ENCODE measurements around the gene RAB33A.

RAB33A gene

DNA sequence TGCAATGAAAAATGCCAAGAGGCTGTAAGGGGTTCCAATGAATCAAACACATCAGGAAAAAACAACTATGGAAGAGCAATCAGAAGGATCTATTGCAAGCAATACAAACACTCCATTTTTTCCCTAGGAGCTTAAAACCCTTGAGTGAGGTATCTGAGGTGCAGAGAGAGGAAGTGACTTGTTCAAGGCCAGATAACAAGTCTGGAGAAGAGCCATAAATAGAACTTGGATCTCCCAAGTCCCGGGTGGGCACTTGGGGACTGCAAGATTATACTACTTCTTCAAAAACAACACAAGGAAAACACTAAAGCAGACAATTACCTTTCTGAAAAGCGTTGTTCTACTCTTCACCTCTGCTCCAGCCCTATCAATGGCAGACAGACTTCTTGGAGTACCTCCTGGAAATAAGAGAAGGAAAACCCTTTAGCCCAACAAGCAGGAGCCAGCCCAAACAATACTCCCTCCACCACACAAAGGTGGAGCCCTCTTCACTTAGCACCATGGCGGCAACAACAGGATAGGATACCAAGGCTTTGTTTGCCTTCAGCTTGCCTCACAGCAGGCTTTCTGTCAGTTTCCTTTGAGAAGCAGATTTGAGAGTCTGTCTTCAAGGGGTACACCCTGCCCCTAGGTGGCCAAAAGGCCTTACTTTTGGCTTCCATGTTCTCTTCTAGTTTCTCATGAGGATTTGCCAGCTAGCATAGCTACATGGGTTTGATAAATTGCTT lies 32.1 kb upstream of the RAB33A start:
- POLR2A ChIA-PET: no interaction called here
- H3K4me3 ChIP-seq (ENCODE audit: low read depth, low read length): no peak overlapping the region
- no peak for DNase-seq (ENCODE audit: low read depth, low spot score)
- CTCF ChIA-PET: no interaction called here
- TF ChIP-seq, protein P1, sequence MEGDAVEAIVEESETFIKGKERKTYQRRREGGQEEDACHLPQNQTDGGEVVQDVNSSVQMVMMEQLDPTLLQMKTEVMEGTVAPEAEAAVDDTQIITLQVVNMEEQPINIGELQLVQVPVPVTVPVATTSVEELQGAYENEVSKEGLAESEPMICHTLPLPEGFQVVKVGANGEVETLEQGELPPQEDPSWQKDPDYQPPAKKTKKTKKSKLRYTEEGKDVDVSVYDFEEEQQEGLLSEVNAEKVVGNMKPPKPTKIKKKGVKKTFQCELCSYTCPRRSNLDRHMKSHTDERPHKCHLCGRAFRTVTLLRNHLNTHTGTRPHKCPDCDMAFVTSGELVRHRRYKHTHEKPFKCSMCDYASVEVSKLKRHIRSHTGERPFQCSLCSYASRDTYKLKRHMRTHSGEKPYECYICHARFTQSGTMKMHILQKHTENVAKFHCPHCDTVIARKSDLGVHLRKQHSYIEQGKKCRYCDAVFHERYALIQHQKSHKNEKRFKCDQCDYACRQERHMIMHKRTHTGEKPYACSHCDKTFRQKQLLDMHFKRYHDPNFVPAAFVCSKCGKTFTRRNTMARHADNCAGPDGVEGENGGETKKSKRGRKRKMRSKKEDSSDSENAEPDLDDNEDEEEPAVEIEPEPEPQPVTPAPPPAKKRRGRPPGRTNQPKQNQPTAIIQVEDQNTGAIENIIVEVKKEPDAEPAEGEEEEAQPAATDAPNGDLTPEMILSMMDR (IDR thresholded peaks at IDR 0.05; ENCODE audit: insufficient read depth, low read length, missing control alignments): no peak

DNA sequence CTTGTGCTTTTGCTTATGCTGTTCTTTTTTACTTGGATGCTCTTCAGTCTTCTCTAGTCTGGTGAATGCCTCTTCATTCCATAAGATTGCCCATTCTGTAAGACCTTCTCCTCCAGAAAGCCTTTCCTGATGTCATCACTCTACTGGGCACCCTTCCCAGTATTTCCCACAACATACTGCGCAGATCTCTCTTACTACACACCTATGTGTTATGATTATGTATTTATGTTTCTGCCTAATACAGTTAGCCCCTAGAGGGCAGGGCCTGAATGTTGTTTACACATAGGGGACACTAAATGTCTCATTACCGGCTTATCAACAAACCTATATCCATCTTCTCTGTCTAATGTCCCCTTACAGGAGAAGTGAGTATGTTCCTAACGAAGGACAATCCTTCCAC lies 27.3 kb upstream of the RAB33A start:
- TF ChIP-seq, protein P1 (IDR thresholded peaks at IDR 0.05; ENCODE audit: insufficient read depth, low read length, missing control alignments): no peak
- H3K4me3 ChIP-seq (ENCODE audit: low read depth, low read length): no peak overlapping the region
- no peak for DNase-seq (ENCODE audit: low read depth, low spot score)
- CTCF ChIA-PET: no interaction called here
- POLR2A ChIA-PET: no interaction called here

- TF ChIP-seq, protein P1 (IDR thresholded peaks at IDR 0.05; ENCODE audit: insufficient read depth, low read length, missing control alignments): no peak
- no peak overlapping the region for H3K4me3 ChIP-seq (ENCODE audit: low read depth, low read length)
- CTCF ChIA-PET: interaction anchor here (1.0 to 1.1 kb wide), 2 partner anchors 12 to 65 kb away, joined by 3 to 5 read pairs; no protein-coding TSS in a partner anchor
- POLR2A ChIA-PET: no interaction called here
- DNase-seq (ENCODE audit: low read depth, low spot score): no peak
These were observed 26.6 kb upstream of the RAB33A start for GRCh38 chrX:130145123-130145522.

DNA sequence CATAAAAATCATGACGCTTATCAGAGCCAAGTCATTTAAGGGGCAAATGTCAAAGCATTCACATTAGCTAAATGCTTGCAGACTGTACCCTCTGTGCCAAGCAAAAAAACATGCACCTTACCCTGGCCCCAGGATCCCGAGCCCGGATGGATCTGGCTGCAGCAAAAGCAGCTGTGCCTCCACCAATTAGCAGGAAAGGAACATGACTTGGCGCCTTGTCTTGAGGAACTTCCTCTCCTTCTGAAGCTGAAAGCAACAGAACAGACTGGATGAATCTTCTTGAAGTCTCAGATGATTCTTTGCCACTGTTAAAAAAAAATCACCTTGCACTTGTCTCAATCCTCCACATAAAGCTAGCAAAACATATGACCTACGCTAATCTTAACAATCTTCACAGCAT lies 24.1 kb upstream of the RAB33A start:
- ChIA-PET POLR2A (no interaction called here), CTCF (interaction anchor here (1.4 kb wide), 1 partner anchor 9 kb away, joined by 4 read pairs; no protein-coding TSS in a partner anchor)
- no peak for DNase-seq (ENCODE audit: low read depth, low spot score)
- no peak overlapping the region for H3K4me3 ChIP-seq (ENCODE audit: low read depth, low read length)
- TF ChIP-seq, protein P1 (IDR thresholded peaks at IDR 0.05; ENCODE audit: insufficient read depth, low read length, missing control alignments): no peak

GRCh38 chrX:130155564-130155963 lies 16.2 kb upstream of the RAB33A start:
- ChIA-PET CTCF (interaction anchor here (1.5 kb wide), 1 partner anchor 8 kb away, joined by 4 read pairs; no protein-coding TSS in a partner anchor), POLR2A (interaction anchor here (1.4 kb wide), 1 partner anchor 10 kb away, joined by 4 read pairs; the partner anchor contains the start of gene AIFM1)
- H3K4me3 ChIP-seq (ENCODE audit: low read depth, low read length): no peak overlapping the region
- TF ChIP-seq, protein P1 (IDR thresholded peaks at IDR 0.05; ENCODE audit: insufficient read depth, low read length, missing control alignments): no peak
- no peak for DNase-seq (ENCODE audit: low read depth, low spot score)

GRCh38 chrX:130158311-130158710 lies 13.5 kb upstream of the RAB33A start:
- no peak overlapping the region for H3K4me3 ChIP-seq (ENCODE audit: low read depth, low read length)
- ChIA-PET POLR2A (no interaction called here), CTCF (no interaction called here)
- DNase-seq (ENCODE audit: low read depth, low spot score): no peak
- TF ChIP-seq, protein P1 (IDR thresholded peaks at IDR 0.05; ENCODE audit: insufficient read depth, low read length, missing control alignments): no peak

All from AG04449 (cell line).